Muscle layer of duodenum (tissue), 2 donors: ENCODE data around the gene ARHGEF40.
A peak's percentile ranks its signal among the peaks of the same experiment; 100 is the strongest.
"Not testable (repeated sequence)": the region's sequence is repeated elsewhere in the genome, so short reads cannot be mapped to it uniquely, and the experiment has no call there.

Experiments
- H3K27ac ChIP-seq: one replicate; pipeline ENCODE4 v1.7.0; 2013; ENCODE audit warnings: mild to moderate bottlenecking, low read length
- H3K27me3 ChIP-seq: one replicate; pipeline ENCODE4 v1.7.0; 2013; ENCODE audit warnings: low read depth, mild to moderate bottlenecking, control low read depth, low read length
- H3K36me3 ChIP-seq, 2 donors: one replicate each; pipeline ENCODE4 v1.7.0; 2013; ENCODE audit warnings: low read length in 2 of 2, control low read depth in 1 of 2, mild to moderate bottlenecking in 1 of 2; ENCODE audit not compliant: insufficient read depth in 2 of 2, control insufficient read depth in 1 of 2
- H3K4me1 ChIP-seq, 2 donors: one replicate each; pipeline ENCODE4 v1.7.0; 2013; ENCODE audit warnings: low read length in 2 of 2, mild to moderate bottlenecking in 2 of 2, control low read depth in 1 of 2, moderate library complexity in 1 of 2; ENCODE audit not compliant: insufficient read depth in 2 of 2, control insufficient read depth in 1 of 2
- H3K4me3 ChIP-seq, 2 donors: one replicate each; pipeline ENCODE4 v1.7.0; 2013; ENCODE audit warnings: low read length in 2 of 2, low read depth in 1 of 2, mild to moderate bottlenecking in 1 of 2
- H3K9me3 ChIP-seq, 2 donors: one replicate each; pipeline ENCODE4 v1.7.0; 2013; ENCODE audit warnings: low read length in 2 of 2, control low read depth in 1 of 2, mild to moderate bottlenecking in 1 of 2; ENCODE audit not compliant: control insufficient read depth in 1 of 2
- donor health status: healthy.

The ARHGEF40 gene

GRCh38 chr14:21030531-21030930 lies 39.6 kb upstream of the ARHGEF40 start:
- H3K27ac ChIP-seq = no peak overlapping the region
- H3K9me3 ChIP-seq = no peaks in the 10 kb centered on the region
- H3K4me3 ChIP-seq = no peak overlapping the region
- no peaks in the 10 kb centered on the region for H3K27me3 ChIP-seq
- H3K36me3 ChIP-seq = no peaks in the 10 kb centered on the region
- peaks cover 0 to 9% of the 10 kb centered on the region in 2 donors for H3K4me1 ChIP-seq

- H3K27ac ChIP-seq = no peak overlapping the region
- no peaks in the 10 kb centered on the region for H3K36me3 ChIP-seq
- H3K27me3 ChIP-seq = no peaks in the 10 kb centered on the region
- H3K9me3 ChIP-seq = no peaks in the 10 kb centered on the region
- H3K4me3 ChIP-seq = no peak overlapping the region
- no peaks in the 10 kb centered on the region for H3K4me1 ChIP-seq
Observed at GRCh38 chr14:21032326-21033132, 37.6 kb upstream of the ARHGEF40 start.

- Histone ChIP-seq H3K27ac (no peak overlapping the region), H3K9me3 (no peaks in the 10 kb centered on the region), H3K36me3 (no peaks in the 10 kb centered on the region)
Observed at GRCh38 chr14:21033133-21033698, 36.9 kb upstream of the ARHGEF40 start.

GRCh38 chr14:21034707-21035106 lies 35.4 kb upstream of the ARHGEF40 start, which contains the start of gene RNASE13:
RNASE13 (minus strand) TSS chr14:21034807; CDS start chr14:21034288, 519 bp downstream.
- Histone ChIP-seq H3K9me3 (no peaks in the 10 kb centered on the region), H3K36me3 (no peaks in the 10 kb centered on the region), H3K4me1 (peaks cover 17 to 19% of the 10 kb centered on the region in 2 donors), H3K4me3 (no peak within 1 kb of the TSS), H3K27me3 (no peaks in the 10 kb centered on the region), H3K27ac (no peak within 1 kb of the TSS)

More at GRCh38 chr14:21033133-21033698, 36.9 kb upstream of the ARHGEF40 start:
- no peaks in the 10 kb centered on the region for H3K27me3 ChIP-seq
- H3K4me3 ChIP-seq = no peak overlapping the region
- peaks cover 3 to 4% of the 10 kb centered on the region in 2 donors for H3K4me1 ChIP-seq

- no peaks in the 10 kb centered on the region for H3K27me3 ChIP-seq
- H3K9me3 ChIP-seq = no peaks in the 10 kb centered on the region
- no peaks in the 10 kb centered on the region for H3K36me3 ChIP-seq
- no peak overlapping the region for H3K27ac ChIP-seq
- peaks cover 20 to 25% of the 10 kb centered on the region in 2 donors for H3K4me1 ChIP-seq
- H3K4me3 ChIP-seq = no peak overlapping the region
Observed at GRCh38 chr14:21036751-21037150, 33.4 kb upstream of the ARHGEF40 start.

GRCh38 chr14:21037156-21037555 lies 32.9 kb upstream of the ARHGEF40 start:
- no peak overlapping the region for H3K4me3 ChIP-seq
- H3K4me1 ChIP-seq = peaks cover 20 to 25% of the 10 kb centered on the region in 2 donors
- H3K27me3 ChIP-seq = no peaks in the 10 kb centered on the region
- H3K36me3 ChIP-seq = no peaks in the 10 kb centered on the region
- H3K9me3 ChIP-seq = no peaks in the 10 kb centered on the region
- no peak overlapping the region for H3K27ac ChIP-seq

GRCh38 chr14:21038441-21039422 lies 31.4 kb upstream of the ARHGEF40 start:
- Histone ChIP-seq H3K27me3 (no peaks in the 10 kb centered on the region), H3K36me3 (no peaks in the 10 kb centered on the region), H3K9me3 (no peaks in the 10 kb centered on the region), H3K4me1 (peaks cover 20 to 29% of the 10 kb centered on the region in 2 donors), H3K27ac (peak overlapping the region; percentile 53), H3K4me3 (peak overlapping the region in 1 of 2 donors; percentile 3)

- Histone ChIP-seq H3K9me3 (no peaks in the 10 kb centered on the region), H3K4me1 (peaks cover 23 to 30% of the 10 kb centered on the region in 2 donors), H3K36me3 (no peaks in the 10 kb centered on the region), H3K27ac (peak overlapping the region; percentile 53), H3K4me3 (peak overlapping the region in 1 of 2 donors; percentile 3), H3K27me3 (no peaks in the 10 kb centered on the region)
Observed at GRCh38 chr14:21039585-21040369, 30.3 kb upstream of the ARHGEF40 start.

- Histone ChIP-seq H3K9me3 (no peaks in the 10 kb centered on the region), H3K4me3 (no peak overlapping the region), H3K27me3 (no peaks in the 10 kb centered on the region), H3K4me1 (peaks cover 23 to 30% of the 10 kb centered on the region in 2 donors), H3K36me3 (no peaks in the 10 kb centered on the region), H3K27ac (no peak overlapping the region)
Observed at GRCh38 chr14:21040370-21040925, 29.7 kb upstream of the ARHGEF40 start.

- not testable (repeated sequence) for H3K4me3 ChIP-seq, H3K27me3 ChIP-seq, H3K36me3 ChIP-seq, H3K27ac ChIP-seq, H3K9me3 ChIP-seq
- peaks cover 23 to 30% of the 10 kb centered on the region in 2 donors for H3K4me1 ChIP-seq
Observed at GRCh38 chr14:21040941-21041340, 29.2 kb upstream of the ARHGEF40 start.
